A549 (cell line): ENCODE data around the gene DYNLT2.

ENCODE experiments used
- BHLHE40 ChIP-seq: IDR thresholded peaks from 2 replicates; pipeline ENCODE4 v1.6.1; 2012; ENCODE audit warnings: low read depth, low read length, inconsistent platforms
- CTCF ChIP-seq: fragments of >200 bp; sonication (Bioruptor Twin); formaldehyde crosslinking; IDR thresholded peaks from 3 replicates; pipeline ENCODE4 v1.5.1; 2016
- EHF ChIP-seq: fragments of 250-450 bp; sonication (Bioruptor Pico); IDR thresholded peaks from 2 replicates; pipeline ENCODE4 v1.5.0; 2020; ENCODE audit warnings: mild to moderate bottlenecking
- EP300 ChIP-seq, 2 experiments: fragments of >200 bp; sonication (Bioruptor Twin); formaldehyde crosslinking; IDR thresholded peaks; 2 replicates in 1 of 2; 3 replicates in 1 of 2; pipeline ENCODE4 v1.6.1; 2016 to 2017
- HDAC2 ChIP-seq: fragments of 200-600 bp; sonication (generic); IDR thresholded peaks from 2 replicates; pipeline ENCODE4 v1.6.1; 2016
- JUN ChIP-seq, 2 experiments: fragments of >200 bp; sonication (Bioruptor Twin); formaldehyde crosslinking; IDR thresholded peaks; 2 replicates in 1 of 2; 3 replicates in 1 of 2; pipeline ENCODE4 v1.6.1; 2016 to 2017
- KDM1A ChIP-seq: fragments of 200-600 bp; sonication (generic); IDR thresholded peaks from 2 replicates; pipeline ENCODE4 v1.6.1; 2016; ENCODE audit warnings: low read depth, mild to moderate bottlenecking
- MAZ ChIP-seq: fragments of 150-350 bp; IDR thresholded peaks from 2 replicates; pipeline ENCODE4 v1.6.1; 2014; ENCODE audit warnings: antibody characterized with exemption, low read depth, low read length, borderline replicate concordance
- PBX3 ChIP-seq: IDR thresholded peaks from 2 replicates; pipeline ENCODE4 v1.6.1; 2012
- POLR2A ChIP-seq: IDR thresholded peaks from 2 replicates; pipeline ENCODE4 v1.6.1; 2012; ENCODE audit warnings: mild to moderate bottlenecking, low read length
- RAD21 ChIP-seq, 2 experiments: fragments of >200 bp in 1 of 2; sonication (Bioruptor Twin) in 1 of 2; formaldehyde crosslinking in 1 of 2; IDR thresholded peaks in 1 of 2; conservative IDR thresholded peaks in 1 of 2; 2 replicates in 1 of 2; 3 replicates in 1 of 2; pipeline ENCODE4 v1.6.1; 2012 to 2018; ENCODE audit warnings: inconsistent platforms in 1 of 2
- REST ChIP-seq: fragments of 200-600 bp; sonication (generic); IDR thresholded peaks from 2 replicates; pipeline ENCODE4 v1.6.1; 2016; ENCODE audit warnings: antibody characterized with exemption, mild to moderate bottlenecking, moderate library complexity
- SREBF2 ChIP-seq: fragments of 450-650 bp; IDR thresholded peaks from 2 replicates; pipeline ENCODE4 v1.6.1; 2014; ENCODE audit warnings: mild to moderate bottlenecking, moderate library complexity
- USF2 ChIP-seq: fragments of 450-650 bp; IDR thresholded peaks from 2 replicates; pipeline ENCODE4 v1.6.1; 2014; ENCODE audit warnings: antibody characterized with exemption

- TF ChIP-seq CTCF (no peak), BHLHE40 (no peak), REST (no peak), KDM1A (no peak), POLR2A (no peak), EP300 (IDR thresholded peaks at IDR 0.05) (no peak), RAD21 (conservative IDR thresholded peaks at IDR 0.05 in 1 of 2, IDR thresholded peaks at IDR 0.05 in 1 of 2) (no peak), EHF (CRISPR knock-in tag) (no peak), MAZ (no peak), JUN (IDR thresholded peaks at IDR 0.05) (no peak), HDAC2 (no peak), PBX3 (no peak), USF2 (no peak), SREBF2 (no peak)
Observed at GRCh38 chr6:169700296-169700695, 51.1 kb downstream of the DYNLT2 start.
